Panc1 (cell line): ENCODE results near the gene GNG10. TPM values are rescaled to one million over a fixed set of nuclear protein-coding genes. Genes with fewer than 3 reads are reported as not detected.

Experiments used
- ATAC-seq: fragments of 200-7000 bp; cut with Tn5 transposase; 2 replicates; pipeline ENCODE4 v1.9.1; 2020; ENCODE audit warnings: mild to moderate bottlenecking, moderate library complexity
- BruUV-seq: library from RNA; stranded (reverse); fragments of 400-500 nt; replicated peaks from 2 replicates; lab custom pipeline; 2021; lab: Mats Ljungman, UMichigan
- CTCF ChIA-PET: fragments of 300-600 bp; sonication (Branson Sonifier 250); formaldehyde crosslinking; loops from one replicate; lab custom pipeline; 2022; ENCODE audit warnings: antibody characterized with exemption; lab: Charles Lee
- POLR2A ChIA-PET: fragments of 300-600 bp; sonication (Branson Sonifier 250); formaldehyde crosslinking; loops from one replicate; lab custom pipeline; 2022; ENCODE audit warnings: antibody characterized with exemption; lab: Charles Lee
- DNase-seq: peaks from one replicate; pipeline ENCODE4 v3.0.0-alpha.2; 2010; ENCODE audit warnings: low read depth, low spot score
- H3K27ac ChIP-seq: 2 replicates; pipeline ENCODE4 v1.5.1; 2011; ENCODE audit warnings: mild to moderate bottlenecking, low read length, inconsistent platforms
- H3K27me3 ChIP-seq: fragments of 200-500 bp; sonication (Bioruptor generic); 2 replicates; pipeline ENCODE4 v1.6.0; 2014; ENCODE audit warnings: low read length, inconsistent platforms; ENCODE audit not compliant: control insufficient read depth, insufficient read depth
- H3K36me3 ChIP-seq: fragments of 200-500 bp; sonication (Bioruptor generic); 2 replicates; pipeline ENCODE4 v1.5.1; 2014; ENCODE audit warnings: inconsistent platforms, mild to moderate bottlenecking, low read length, moderate library complexity; ENCODE audit not compliant: control insufficient read depth, insufficient read depth
- H3K4me1 ChIP-seq: 2 replicates; pipeline ENCODE4 v1.5.1; 2011; ENCODE audit warnings: inconsistent platforms, mild to moderate bottlenecking, low read length, moderate library complexity; ENCODE audit not compliant: control insufficient read depth, insufficient read depth
- H3K4me3 ChIP-seq, 2 experiments: 2 replicates each; pipeline ENCODE4 v1.5.1; 2011 to 2012; ENCODE audit warnings: low read depth in 2 of 2, low read length in 2 of 2, mild to moderate bottlenecking in 2 of 2, inconsistent platforms in 1 of 2, moderate library complexity in 1 of 2
- H3K9me3 ChIP-seq: fragments of 200-500 bp; sonication (Bioruptor generic); 2 replicates; pipeline ENCODE4 v1.5.1; 2014; ENCODE audit warnings: low read depth, mild to moderate bottlenecking, inconsistent platforms, low read length, moderate library complexity; ENCODE audit not compliant: control insufficient read depth, insufficient read depth
- CTCF ChIP-seq: fragments of 450-650 bp; IDR thresholded peaks from 2 replicates; pipeline ENCODE4 v1.5.1; 2017; ENCODE audit warnings: mild to moderate bottlenecking
- POLR2AphosphoS5 ChIP-seq: IDR thresholded peaks from 2 replicates; pipeline ENCODE4 v1.6.1; 2012; ENCODE audit warnings: mild to moderate bottlenecking, low read depth, low read length, moderate library complexity
- SIN3A ChIP-seq: IDR thresholded peaks from 2 replicates; pipeline ENCODE4 v1.6.1; 2012; ENCODE audit warnings: low read depth, mild to moderate bottlenecking, low read length, moderate library complexity, borderline replicate concordance; ENCODE audit not compliant: insufficient read depth
- TCF7L2 ChIP-seq: IDR thresholded peaks from 2 replicates; pipeline ENCODE4 v1.6.1; 2011; ENCODE audit warnings: mild to moderate bottlenecking, low read depth, low read length, inconsistent platforms
- in situ Hi-C: cut with HindIII; loops from 2 replicates; pipeline ENCODE4 v1.10.0; 2016; ENCODE audit warnings: low sequenced_read_pairs, low pct_unique_long_range_greater_than_20kb
- intact Hi-C: fragments of 100-400 bp; cut with micrococcal nuclease; formaldehyde crosslinking; loops from one replicate; pipeline ENCODE4 v1.10.0; 2022; ENCODE audit not compliant: unreplicated experiment
- total RNA-seq: library from RNA; stranded (reverse); gene quantifications from one replicate; pipeline ENCODE4 v1.2.1, GENCODE V29; 2021; ENCODE audit not compliant: unreplicated experiment
- TF ChIP-seq, protein P1 (sequence below), 2 experiments: IDR thresholded peaks; 2 replicates each; pipeline ENCODE4 v1.6.1; 2011 to 2012; ENCODE audit warnings: low read depth in 2 of 2, control low read depth in 1 of 2, low read length in 1 of 2, mild to moderate bottlenecking in 1 of 2, moderate library complexity in 1 of 2; ENCODE audit not compliant: insufficient read depth in 1 of 2

GNG10 gene
- total RNA-seq, 1 experiment from 2014 or later, result 40.0 TPM

DNA sequence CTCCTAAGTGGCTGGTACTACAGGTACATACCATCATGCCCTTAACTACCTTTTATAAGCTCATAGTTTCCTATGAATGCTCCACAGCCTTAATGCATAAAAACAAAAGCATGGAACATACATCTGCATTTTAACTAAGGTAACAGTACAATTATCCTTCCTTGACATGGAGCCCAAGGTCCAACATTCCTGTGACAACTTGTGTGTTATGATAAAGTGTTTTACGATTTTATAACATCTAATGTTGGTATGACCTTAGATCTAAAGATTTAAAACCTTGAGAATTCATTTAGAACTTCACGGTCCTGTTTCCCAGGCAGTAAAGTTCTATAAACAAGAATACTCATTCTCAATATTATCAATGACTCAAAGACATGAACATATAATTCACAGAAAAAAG lies 43.1 kb downstream of the GNG10 start:
- POLR2A ChIA-PET, result interaction anchor here (0.5 to 0.6 kb wide), 2 partner anchors 14 to 180 kb away, joined by 3 to 10 read pairs; partner anchors contain the start of gene ZNF483
- DNase-seq (no peak), ATAC-seq (no peak)

GRCh38 chr9:111711548-111711947 lies 50.1 kb downstream of the GNG10 start:
- no peak for ATAC-seq
- H3K27me3 ChIP-seq, result no peaks in the 10 kb centered on the region

More for the DNA sequence above, 43.1 kb downstream of the GNG10 start:
- Histone ChIP-seq H3K4me3 (no peak overlapping the region), H3K4me1 (no peaks in the 10 kb centered on the region), H3K36me3 (no peaks in the 10 kb centered on the region), H3K27me3 (no peaks in the 10 kb centered on the region), H3K9me3 (peaks cover 2% of the 10 kb centered on the region; the same call in 1 of the 2 replicates), H3K27ac (no peak overlapping the region)
- intact Hi-C loops (no loop called here), in situ Hi-C loops (no loop called here)
- no peak for TF ChIP-seq SIN3A
- TF ChIP-seq, protein P1, sequence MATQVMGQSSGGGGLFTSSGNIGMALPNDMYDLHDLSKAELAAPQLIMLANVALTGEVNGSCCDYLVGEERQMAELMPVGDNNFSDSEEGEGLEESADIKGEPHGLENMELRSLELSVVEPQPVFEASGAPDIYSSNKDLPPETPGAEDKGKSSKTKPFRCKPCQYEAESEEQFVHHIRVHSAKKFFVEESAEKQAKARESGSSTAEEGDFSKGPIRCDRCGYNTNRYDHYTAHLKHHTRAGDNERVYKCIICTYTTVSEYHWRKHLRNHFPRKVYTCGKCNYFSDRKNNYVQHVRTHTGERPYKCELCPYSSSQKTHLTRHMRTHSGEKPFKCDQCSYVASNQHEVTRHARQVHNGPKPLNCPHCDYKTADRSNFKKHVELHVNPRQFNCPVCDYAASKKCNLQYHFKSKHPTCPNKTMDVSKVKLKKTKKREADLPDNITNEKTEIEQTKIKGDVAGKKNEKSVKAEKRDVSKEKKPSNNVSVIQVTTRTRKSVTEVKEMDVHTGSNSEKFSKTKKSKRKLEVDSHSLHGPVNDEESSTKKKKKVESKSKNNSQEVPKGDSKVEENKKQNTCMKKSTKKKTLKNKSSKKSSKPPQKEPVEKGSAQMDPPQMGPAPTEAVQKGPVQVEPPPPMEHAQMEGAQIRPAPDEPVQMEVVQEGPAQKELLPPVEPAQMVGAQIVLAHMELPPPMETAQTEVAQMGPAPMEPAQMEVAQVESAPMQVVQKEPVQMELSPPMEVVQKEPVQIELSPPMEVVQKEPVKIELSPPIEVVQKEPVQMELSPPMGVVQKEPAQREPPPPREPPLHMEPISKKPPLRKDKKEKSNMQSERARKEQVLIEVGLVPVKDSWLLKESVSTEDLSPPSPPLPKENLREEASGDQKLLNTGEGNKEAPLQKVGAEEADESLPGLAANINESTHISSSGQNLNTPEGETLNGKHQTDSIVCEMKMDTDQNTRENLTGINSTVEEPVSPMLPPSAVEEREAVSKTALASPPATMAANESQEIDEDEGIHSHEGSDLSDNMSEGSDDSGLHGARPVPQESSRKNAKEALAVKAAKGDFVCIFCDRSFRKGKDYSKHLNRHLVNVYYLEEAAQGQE (IDR thresholded peaks at IDR 0.05; ENCODE audit: insufficient read depth in 1 of 2, low read depth in 2 of 2, low read length in 1 of 2), result no peak
- TF ChIP-seq TCF7L2, result no peak
- no peak for TF ChIP-seq CTCF
- no peak for TF ChIP-seq POLR2AphosphoS5
- BruUV-seq, result no TSS peak
- CTCF ChIA-PET, result no interaction called here

More at GRCh38 chr9:111711548-111711947, 50.1 kb downstream of the GNG10 start:
- no peaks in the 10 kb centered on the region for H3K4me1 ChIP-seq
- in situ Hi-C loops, result no loop called here
- no peak overlapping the region for H3K27ac ChIP-seq
- intact Hi-C loops, result no loop called here
- H3K36me3 ChIP-seq, result no peaks in the 10 kb centered on the region
- DNase-seq, result no peak
- no TSS peak for BruUV-seq
- ChIA-PET CTCF (no interaction called here), POLR2A (no interaction called here)
- TF ChIP-seq CTCF, result no peak
- TF ChIP-seq POLR2AphosphoS5, result no peak
- TF ChIP-seq, protein P1 (IDR thresholded peaks at IDR 0.05; ENCODE audit: insufficient read depth in 1 of 2, low read depth in 2 of 2, low read length in 1 of 2), result no peak
- no peak for TF ChIP-seq TCF7L2
- TF ChIP-seq SIN3A, result no peak
- no peaks in the 10 kb centered on the region for H3K9me3 ChIP-seq
- no peak overlapping the region for H3K4me3 ChIP-seq
